GM13977 (cell line): Measurements from ENCODE around the gene GPR143.

ENCODE experiments used
- DNase-seq: peaks from one replicate; pipeline ENCODE4 v3.0.0; 2012; ENCODE audit warnings: low spot score
- in situ Hi-C: fragments of 300-500 bp; cut with MboI; formaldehyde crosslinking; loops from one replicate; pipeline ENCODE4 v1.12.0; 2022; ENCODE audit warnings: low sequenced_read_pairs, low pct_unique_long_range_greater_than_20kb, mixed read lengths, inconsistent platforms; ENCODE audit not compliant: unreplicated experiment
- TF ChIP-seq, protein P1 (sequence below): IDR thresholded peaks from 2 replicates; pipeline ENCODE4 v1.5.1; 2012; ENCODE audit warnings: mild to moderate bottlenecking, control low read depth; ENCODE audit not compliant: insufficient read depth; ENCODE audit errors: extremely low read depth, missing control alignments

GPR143 gene

GRCh38 chrX:9681422-9681821 is 84.2 kb downstream of the GPR143 start:
- TF ChIP-seq, protein P1, sequence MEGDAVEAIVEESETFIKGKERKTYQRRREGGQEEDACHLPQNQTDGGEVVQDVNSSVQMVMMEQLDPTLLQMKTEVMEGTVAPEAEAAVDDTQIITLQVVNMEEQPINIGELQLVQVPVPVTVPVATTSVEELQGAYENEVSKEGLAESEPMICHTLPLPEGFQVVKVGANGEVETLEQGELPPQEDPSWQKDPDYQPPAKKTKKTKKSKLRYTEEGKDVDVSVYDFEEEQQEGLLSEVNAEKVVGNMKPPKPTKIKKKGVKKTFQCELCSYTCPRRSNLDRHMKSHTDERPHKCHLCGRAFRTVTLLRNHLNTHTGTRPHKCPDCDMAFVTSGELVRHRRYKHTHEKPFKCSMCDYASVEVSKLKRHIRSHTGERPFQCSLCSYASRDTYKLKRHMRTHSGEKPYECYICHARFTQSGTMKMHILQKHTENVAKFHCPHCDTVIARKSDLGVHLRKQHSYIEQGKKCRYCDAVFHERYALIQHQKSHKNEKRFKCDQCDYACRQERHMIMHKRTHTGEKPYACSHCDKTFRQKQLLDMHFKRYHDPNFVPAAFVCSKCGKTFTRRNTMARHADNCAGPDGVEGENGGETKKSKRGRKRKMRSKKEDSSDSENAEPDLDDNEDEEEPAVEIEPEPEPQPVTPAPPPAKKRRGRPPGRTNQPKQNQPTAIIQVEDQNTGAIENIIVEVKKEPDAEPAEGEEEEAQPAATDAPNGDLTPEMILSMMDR: no peak
- DNase-seq: no peak
- in situ Hi-C loops: loop anchor here (25.0 kb wide), 3 partner anchors 219 to 719 kb away; partner anchors contain the start of gene TBL1X

DNA sequence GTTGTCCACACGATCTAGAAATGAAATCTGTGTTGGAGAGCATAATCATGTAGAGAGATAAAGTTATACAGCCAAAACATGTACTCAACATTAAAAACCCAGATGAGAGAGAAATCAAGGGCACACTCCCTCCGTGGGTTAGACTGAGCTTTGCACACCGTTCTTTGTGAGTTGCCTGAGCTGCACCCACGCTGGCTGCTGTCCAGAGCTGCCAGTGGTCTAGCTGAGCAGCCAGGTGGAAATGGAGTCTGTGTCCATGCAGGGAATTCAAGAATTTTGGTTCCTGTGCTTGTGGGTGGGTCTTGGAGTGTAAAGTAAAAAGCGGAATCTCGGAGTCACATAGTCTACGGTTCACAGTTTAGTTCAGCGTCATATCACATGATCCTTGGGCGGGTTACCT is 84.6 kb downstream of the GPR143 start:
- TF ChIP-seq, protein P1: no peak
- no peak for DNase-seq
- in situ Hi-C loops: loop anchor here (25.0 kb wide), 3 partner anchors 219 to 719 kb away; partner anchors contain the start of gene TBL1X

GRCh38 chrX:9678215-9678965 is 87.3 kb downstream of the GPR143 start:
- DNase-seq: no peak
- in situ Hi-C loops: loop anchor here (25.0 kb wide), 3 partner anchors 216 to 716 kb away; partner anchors contain the start of gene TBL1X

GRCh38 chrX:9677098-9677739 is 88.4 kb downstream of the GPR143 start:
- peak; percentile 73 for DNase-seq
- TF ChIP-seq, protein P1: no peak
- in situ Hi-C loops: loop anchor here (25.0 kb wide), 3 partner anchors 215 to 715 kb away; partner anchors contain the start of gene TBL1X

More at GRCh38 chrX:9678215-9678965, 87.3 kb downstream of the GPR143 start:
- TF ChIP-seq, protein P1: no peak

DNA sequence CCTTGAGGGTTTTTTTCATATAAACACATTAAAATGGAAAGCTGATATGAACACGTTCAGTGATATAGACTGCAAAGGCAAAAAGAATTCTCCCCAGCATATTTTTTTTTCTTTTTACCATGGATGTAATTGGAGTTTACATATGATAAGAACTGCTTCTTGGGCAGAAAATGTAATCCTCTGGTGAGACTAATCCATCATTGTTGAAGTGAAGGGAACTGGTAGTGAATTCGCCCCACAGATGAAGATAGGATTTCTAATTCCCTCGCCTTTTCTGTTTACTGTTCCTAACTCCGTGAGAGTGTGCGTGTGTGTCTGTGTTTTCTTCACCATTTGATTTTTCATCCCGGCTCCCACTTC is 88.9 kb downstream of the GPR143 start:
- TF ChIP-seq, protein P1: no peak
- in situ Hi-C loops: loop anchor here (25.0 kb wide), 3 partner anchors 214 to 714 kb away; partner anchors contain the start of gene TBL1X
- no peak for DNase-seq

GRCh38 chrX:9676306-9676705 is 89.3 kb downstream of the GPR143 start:
- no peak for DNase-seq
- TF ChIP-seq, protein P1: no peak
- in situ Hi-C loops: loop anchor here (25.0 kb wide), 3 partner anchors 214 to 714 kb away; partner anchors contain the start of gene TBL1X
